ENCODE measurements around the gene MATCAP1. TPM values are rescaled to one million over a fixed set of nuclear protein-coding genes. Genes with fewer than 3 reads are reported as not detected.

Gene MATCAP1
- total and polyA plus RNA-seq, 12 donors = 12.6 to 237 (median 49.8) TPM

DNA sequence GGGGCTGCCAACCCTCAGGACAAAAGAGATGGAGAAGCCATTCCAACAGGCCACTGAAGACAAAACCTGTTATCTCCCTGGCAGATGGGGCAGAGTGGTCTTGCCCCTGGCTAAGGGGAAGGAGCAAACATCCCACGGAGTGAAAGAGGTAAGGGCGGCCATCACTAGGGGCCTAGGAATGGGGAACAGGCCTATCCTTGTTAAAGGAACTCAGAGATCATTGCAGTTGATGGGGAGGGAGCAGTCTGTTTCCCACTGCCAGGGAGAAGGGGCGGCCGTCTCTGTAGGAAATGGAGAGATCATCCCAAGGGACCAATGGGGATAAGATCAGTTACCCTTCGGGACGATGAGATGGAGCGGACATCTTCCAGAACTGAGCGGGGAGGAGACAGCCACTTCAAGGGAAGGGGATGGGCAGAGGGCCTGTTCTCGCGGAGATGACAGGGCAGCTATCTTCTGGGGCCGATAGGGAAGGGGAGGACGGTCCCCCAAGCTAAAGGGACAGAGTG, 42.6 kb upstream of the MATCAP1 start:
- Histone ChIP-seq H3K36me3 (replicated peaks in 1 of 2) (peaks cover 0 to 33% of the 10 kb centered on the region in 2 donors), H3K27ac (peak overlapping the region in 3 of 5 donors; percentile 27 to 90 (median 69)), H3K4me3 (peak overlapping the region; percentile 10 to 96 (median 72)), H3K4me1 (replicated peaks in 1 of 2) (peaks cover 12 to 17% of the 10 kb centered on the region in 2 donors), H3K9me3 (replicated peaks in 1 of 3) (no peaks in the 10 kb centered on the region), H3K27me3 (no peaks in the 10 kb centered on the region)
- no peak for DNase-seq
- 6 to 10% (median 7%) methylated on average over 9 to 12 of the region's 12 CpGs for WGBS, 4 donors
- TF ChIP-seq, protein P1, sequence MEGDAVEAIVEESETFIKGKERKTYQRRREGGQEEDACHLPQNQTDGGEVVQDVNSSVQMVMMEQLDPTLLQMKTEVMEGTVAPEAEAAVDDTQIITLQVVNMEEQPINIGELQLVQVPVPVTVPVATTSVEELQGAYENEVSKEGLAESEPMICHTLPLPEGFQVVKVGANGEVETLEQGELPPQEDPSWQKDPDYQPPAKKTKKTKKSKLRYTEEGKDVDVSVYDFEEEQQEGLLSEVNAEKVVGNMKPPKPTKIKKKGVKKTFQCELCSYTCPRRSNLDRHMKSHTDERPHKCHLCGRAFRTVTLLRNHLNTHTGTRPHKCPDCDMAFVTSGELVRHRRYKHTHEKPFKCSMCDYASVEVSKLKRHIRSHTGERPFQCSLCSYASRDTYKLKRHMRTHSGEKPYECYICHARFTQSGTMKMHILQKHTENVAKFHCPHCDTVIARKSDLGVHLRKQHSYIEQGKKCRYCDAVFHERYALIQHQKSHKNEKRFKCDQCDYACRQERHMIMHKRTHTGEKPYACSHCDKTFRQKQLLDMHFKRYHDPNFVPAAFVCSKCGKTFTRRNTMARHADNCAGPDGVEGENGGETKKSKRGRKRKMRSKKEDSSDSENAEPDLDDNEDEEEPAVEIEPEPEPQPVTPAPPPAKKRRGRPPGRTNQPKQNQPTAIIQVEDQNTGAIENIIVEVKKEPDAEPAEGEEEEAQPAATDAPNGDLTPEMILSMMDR (IDR thresholded peaks at IDR 0.05) = no peak
- TF ChIP-seq POLR2A (IDR thresholded peaks at IDR 0.05) = peak in 1 of 2 donors; percentile 51
- intact Hi-C loops (cut with DNase I) = no loop called here

DNA sequence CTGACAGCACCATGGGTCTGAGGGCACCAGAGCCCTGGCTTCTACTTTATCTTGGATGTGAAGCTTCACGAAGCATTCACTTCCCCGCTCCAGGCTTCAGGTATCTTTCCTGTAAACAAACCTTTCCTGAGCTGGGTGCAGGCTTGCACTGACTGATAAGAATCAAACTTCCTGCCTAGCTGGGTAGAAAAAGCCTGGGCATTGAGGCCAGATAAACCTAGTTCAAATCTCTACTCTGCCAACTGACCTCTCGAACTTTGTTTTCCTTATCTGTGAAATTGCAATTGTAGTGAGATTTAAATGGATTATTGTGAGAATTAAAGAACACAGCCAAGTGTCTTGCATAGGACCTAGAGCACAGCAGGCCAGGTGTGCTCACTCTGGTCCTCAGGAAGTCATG, 40.2 kb upstream of the MATCAP1 start:
- no peak overlapping the region for H3K27ac ChIP-seq
- DNase-seq = no peak
- TF ChIP-seq, protein P1 (IDR thresholded peaks at IDR 0.05) = no peak

DNA sequence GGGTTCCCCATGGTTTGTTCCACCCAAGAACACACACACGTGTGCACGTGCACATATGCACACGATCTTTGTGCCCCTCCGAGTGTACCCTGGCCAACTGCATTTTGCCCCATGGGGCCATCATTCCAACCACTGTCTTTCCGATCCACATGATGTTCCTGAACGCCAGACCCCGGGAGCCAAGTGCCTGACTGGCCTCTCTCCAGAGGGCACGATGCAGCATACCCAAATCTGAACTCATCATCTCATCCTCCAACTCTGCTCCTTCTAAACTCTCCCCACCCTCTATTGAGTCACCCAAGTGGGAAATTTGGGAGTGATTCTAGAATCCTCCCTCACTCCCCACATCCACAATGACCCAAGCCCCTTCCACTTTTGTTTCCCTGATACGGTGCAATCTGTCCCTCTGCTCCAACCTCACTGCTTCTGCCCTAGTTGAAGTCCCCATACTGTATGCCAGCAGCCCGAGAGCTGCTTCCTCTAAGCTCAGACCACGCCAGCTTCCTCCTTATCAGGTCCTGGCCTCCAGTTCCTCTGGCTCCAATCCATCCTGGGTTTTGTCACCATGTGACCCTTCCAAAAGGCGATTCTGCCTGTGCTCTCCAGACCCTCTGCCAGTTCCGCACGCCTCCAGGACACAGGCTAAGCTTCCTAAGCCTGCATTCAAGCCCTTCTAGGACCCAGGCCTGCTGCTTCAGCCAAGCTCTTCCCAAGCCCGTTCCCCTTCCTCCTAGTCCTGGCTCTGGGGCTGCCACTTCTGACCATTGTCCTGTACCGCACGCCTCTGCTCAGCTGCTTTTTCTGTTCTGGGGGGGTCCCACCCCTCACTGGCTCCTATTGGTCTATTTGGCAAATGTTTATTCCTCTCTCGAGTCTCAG, 33.1 kb upstream of the MATCAP1 start:
- Histone ChIP-seq H3K4me3 (no peak overlapping the region), H3K9me3 (replicated peaks in 1 of 3) (no peaks in the 10 kb centered on the region), H3K27ac (peak overlapping the region in 2 of 5 donors; percentile 32 to 64), H3K4me1 (replicated peaks in 1 of 2) (peaks cover 0 to 18% of the 10 kb centered on the region in 2 donors), H3K27me3 (no peaks in the 10 kb centered on the region), H3K36me3 (replicated peaks in 1 of 2) (no peaks in the 10 kb centered on the region)
- TF ChIP-seq, protein P1 (IDR thresholded peaks at IDR 0.05) = no peak
- no peak for TF ChIP-seq POLR2A (IDR thresholded peaks at IDR 0.05)
- peak in 6 of 7 donors; percentile 57 to 79 (median 70) for DNase-seq
- WGBS, 4 donors = 65 to 74% (median 72%) methylated on average over 18 of the region's 18 CpGs
- intact Hi-C loops (cut with DNase I) = no loop called here

More for the DNA sequence above, 40.2 kb upstream of the MATCAP1 start:
- H3K4me1 ChIP-seq (replicated peaks in 1 of 2) = peaks cover 12 to 17% of the 10 kb centered on the region in 2 donors
- WGBS, 4 donors = 61 to 71% (median 70%) methylated on average over 3 of the region's 3 CpGs
- intact Hi-C loops (cut with DNase I) = no loop called here
- no peaks in the 10 kb centered on the region for H3K27me3 ChIP-seq
- H3K4me3 ChIP-seq = no peak overlapping the region
- no peaks in the 10 kb centered on the region for H3K9me3 ChIP-seq (replicated peaks in 1 of 3)
- peaks cover 0 to 9% of the 10 kb centered on the region in 2 donors for H3K36me3 ChIP-seq (replicated peaks in 1 of 2)

DNA sequence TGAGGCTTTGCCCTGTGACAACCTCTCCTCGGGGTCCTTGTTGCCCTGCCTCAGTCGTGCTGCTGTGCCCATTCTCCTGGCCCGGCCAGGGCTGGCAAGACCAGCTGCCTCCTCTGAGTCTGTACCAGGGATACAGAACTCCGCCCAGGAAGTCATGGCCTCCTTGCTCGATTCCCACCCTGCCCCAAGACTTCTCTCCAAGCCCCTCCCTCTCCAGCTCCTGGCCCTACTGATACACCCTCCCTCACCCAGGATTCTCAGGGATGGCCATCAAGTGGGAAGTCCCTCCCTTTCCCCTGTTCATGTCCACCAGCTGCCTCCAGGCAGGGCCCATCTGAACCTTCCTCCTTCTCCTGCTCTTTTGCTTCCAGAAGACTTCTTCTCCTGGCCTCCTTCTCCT, 31.9 kb upstream of the MATCAP1 start:
- 75 to 85% (median 80%) methylated on average over 5 of the region's 5 CpGs for WGBS, 4 donors
- Histone ChIP-seq H3K4me1 (replicated peaks in 1 of 2) (peaks cover 0 to 18% of the 10 kb centered on the region in 2 donors), H3K4me3 (no peak overlapping the region), H3K9me3 (replicated peaks in 1 of 3) (no peaks in the 10 kb centered on the region), H3K27ac (no peak overlapping the region), H3K36me3 (replicated peaks in 1 of 2) (no peaks in the 10 kb centered on the region), H3K27me3 (no peaks in the 10 kb centered on the region)
- TF ChIP-seq, protein P1 (IDR thresholded peaks at IDR 0.05) = no peak
- no peak for TF ChIP-seq POLR2A (IDR thresholded peaks at IDR 0.05)
- intact Hi-C loops (cut with DNase I) = no loop called here
- no peak for DNase-seq
